Skin of body (tissue), 2 donors: ENCODE results near the gene FOSL1. TPM values are rescaled to one million over a fixed set of nuclear protein-coding genes. Genes with fewer than 3 reads are reported as not detected.

Experiments used
- DNase-seq: peaks from one replicate; lab custom pipeline; 2025; lab: John Stamatoyannopoulos, UW
- total RNA-seq: library from RNA; depleted of rRNA; stranded (reverse); fragments of >200 nt; gene quantifications from one replicate; pipeline ENCODE4 v1.2.3, GENCODE V29; 2014

The FOSL1 gene
- 10.6 TPM for total RNA-seq

DNA sequence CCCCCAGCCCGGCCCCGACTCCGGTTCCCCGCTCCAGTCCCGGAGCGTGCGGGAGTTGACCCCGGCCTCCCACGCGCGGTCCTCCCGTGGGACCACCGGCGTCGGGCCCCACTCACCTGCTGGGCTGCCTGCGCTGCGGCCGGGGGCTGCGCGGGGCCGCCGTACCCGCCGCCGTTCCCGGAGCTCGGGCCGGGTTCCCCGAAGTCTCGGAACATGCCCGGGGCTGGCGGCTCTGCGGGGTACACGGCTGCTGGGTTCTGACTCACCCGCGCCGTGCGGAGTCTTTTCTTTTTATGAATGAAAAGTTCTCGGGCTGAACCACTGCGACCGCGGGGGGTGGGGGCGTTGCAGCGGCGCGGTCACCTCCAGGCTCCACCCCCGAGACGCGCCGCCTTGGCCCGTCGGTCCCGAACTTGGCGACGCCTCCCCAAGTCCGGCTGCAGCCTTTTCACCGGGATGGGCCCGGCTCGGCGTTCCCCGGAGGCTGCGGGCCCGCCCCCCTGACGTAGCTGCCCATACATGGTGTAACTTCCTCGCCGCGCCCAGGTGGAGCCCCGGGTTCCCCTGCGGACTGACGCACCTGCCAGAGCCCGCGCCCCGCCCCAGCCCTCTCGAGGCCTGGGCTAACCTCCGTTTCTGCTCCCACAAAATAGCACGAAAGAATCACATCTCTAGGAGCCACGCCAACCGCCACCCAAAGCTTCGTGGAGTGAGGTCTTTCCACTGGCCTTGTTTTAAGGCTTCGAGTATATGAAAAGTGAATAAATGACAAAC, at the start of gene FOSL1:
FOSL1 (minus strand) TSS at position 264 of the 774 bp plus-strand sequence; CDS start at position 215, 49 bp downstream.
- no peak for DNase-seq

DNA sequence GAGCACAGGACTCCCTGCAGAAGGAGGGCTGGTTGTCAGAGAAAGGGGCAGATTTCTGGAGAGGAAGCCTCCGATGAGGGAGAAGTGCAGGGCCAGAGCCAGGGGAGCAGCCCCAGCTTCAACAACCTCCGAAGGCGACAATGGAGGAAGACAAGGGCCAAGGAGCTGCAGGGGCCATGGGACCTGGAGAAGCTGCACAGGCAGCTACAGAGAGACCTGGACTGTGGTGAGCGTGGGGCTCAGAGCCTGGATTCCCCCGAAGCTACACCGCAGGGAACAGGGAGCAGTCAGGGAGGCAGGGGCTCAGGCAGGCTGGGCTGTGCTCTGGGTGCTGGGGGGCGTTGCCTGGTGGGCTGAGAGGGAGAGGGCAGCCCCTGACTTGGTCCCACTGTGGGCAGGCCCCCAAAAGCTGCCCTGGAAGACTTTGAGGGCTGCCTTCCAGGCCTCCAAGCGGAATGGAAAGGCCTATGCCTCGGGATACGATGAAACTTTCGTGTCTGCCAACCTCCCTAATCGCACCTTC, 47.5 kb upstream of the FOSL1 start:
- DNase-seq, result no peak

DNA sequence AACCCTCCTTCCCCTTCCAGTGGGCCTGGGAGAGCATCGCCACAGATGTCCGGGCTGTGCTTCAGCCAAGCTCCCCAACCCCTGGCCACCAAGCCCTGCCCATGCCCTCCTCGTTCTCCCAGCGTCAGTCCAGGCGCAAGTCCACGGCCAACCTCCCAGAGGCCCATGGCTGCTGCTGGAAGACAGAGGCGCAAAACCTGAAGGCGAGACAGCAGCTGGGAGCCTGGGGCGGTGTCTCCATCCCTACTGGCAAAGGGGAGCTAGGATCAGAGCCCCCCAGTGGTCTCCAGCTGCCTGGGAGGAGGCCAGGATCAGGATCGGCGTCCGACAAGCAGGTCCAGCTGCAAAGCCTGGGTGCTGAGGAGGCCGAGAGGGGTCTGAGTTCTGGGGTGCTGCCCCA, 46.9 kb upstream of the FOSL1 start:
- DNase-seq, result no peak

DNA sequence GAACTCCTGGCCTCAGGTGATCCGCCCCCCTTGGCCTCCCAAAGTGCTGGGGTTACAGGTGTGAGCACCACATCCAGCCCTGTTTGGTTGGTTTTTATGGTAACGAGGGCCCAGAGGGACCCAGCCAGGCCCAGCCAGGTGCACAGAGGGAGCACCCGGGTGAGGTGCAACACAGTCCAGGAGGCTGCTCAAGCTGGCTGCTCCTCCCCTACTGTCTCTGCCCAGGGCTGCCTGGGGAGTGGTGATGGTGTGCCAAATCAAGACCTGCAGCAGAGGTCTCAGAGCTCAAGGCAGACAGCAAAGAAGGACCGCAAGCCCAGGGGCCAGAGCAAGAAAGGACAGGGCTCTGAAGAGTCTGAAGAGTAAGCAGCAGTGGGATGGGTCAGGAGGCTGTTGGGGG, 46.5 kb upstream of the FOSL1 start:
- DNase-seq, result no peak

DNA sequence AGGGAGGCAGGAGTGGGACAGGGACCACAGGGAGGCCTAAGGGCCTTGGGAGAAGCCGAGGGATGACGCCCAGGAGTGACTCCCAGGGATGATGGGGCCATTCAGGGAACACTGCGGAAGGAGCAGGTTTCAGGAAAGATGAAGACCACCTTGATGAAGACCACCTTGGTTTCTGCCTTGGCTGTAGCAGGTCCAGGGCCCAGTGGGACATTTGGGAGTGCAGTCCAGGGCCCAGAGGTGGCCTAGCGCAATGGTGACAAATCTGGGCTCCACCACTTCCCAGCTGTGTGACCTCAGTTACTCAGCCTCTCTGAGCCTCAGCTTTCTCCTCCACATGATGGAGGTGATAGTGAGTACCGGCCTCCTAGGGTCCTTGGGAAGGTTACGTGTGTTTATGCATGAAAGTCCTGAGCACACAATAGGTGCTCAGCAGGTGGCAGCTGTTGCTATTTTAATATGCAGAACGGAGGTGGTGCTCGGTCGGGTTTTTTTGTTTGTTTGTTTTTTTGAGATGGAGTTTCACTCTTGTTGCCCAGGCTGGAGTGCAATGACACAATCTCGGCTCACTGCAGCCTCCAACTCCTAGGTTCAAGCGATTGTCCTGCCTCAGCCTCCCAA, 45.9 kb upstream of the FOSL1 start:
- no peak for DNase-seq

DNA sequence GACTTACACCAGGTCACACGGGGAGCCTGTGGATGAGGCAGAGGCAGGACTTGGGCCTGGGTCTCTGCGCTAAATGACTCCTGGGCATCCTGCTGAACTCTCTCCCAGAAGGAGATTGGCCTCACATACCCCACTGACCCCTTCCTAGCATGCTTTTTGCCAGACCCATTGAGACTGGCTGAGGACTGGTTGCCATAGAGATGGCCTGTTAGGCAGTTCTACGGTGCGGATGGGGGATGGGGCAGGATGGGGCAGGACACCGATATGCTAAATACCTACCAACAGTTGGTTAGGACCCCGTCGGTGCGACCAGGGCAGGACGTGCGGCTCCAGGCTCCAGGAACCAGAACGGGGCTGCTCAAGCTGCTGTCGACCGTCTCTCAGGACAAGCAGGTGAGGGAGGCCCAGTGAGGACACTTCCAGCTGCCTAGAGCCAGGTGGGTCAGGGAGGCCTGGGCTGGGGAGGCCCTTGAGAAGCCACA, 45.3 kb upstream of the FOSL1 start, which contains the start of gene TSGA10IP:
TSGA10IP (plus strand) TSS at position 51 of the 482 bp plus-strand sequence; CDS start at position 247, 196 bp downstream.
- no peak for DNase-seq

DNA sequence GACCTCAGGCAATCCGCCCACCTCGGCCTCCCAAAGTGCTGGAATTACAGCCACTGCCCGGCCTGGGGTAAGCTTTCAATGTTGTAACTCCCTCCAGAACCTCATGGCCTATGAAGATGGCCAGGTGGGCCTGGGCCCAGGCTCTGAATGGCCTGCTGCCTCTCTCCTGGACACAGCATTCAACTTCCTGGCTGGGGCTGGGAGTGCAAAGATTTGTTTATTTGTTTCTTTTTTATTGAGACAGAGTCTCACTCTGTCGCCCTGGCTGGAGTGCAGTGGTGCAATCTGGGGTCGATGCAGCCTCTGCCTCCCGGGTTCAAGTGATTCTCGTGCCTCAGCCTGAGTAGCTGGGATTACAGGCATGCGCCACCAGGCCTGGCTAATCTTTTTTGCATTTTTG, 44.6 kb upstream of the FOSL1 start:
- DNase-seq, result no peak

DNA sequence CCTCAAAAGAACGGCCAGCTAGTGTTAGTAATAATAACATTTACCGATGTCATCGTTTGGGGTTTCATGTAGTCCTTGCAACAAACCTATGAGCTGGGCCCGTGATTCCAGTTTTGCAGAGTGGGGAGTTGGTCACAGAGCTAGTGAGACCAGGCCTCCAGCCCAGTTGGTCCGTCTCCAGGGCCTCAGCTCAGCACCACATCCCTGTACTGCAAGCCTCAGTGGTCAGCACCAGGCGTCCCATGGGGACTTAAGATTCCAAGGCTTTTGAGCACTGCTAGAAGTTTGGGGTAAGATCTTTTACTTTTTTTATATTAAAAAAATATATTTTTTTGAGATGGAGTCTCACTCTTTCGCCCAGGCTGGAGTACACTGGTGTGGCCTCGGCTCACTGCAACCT, 44.0 kb upstream of the FOSL1 start:
- no peak for DNase-seq

DNA sequence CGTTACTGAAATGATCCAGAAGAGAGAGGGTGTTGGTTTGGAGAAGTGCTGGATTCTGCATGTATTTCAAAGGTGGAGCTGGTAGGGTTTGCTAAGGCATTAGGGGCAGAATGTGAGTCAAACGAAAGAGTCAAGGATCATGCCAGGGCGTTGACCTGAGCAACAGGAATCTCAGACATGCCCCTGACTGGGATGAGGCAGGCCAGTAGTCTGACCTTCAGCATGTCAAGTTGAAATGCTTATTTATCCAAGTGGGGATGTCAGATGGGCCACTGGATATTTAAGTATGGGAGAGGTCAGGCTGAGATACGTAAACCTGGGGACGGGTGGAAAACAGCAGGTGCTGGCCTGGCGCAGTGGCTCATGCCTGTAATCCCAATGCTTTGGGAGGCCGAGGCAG, 42.3 kb upstream of the FOSL1 start:
- no peak for DNase-seq

DNA sequence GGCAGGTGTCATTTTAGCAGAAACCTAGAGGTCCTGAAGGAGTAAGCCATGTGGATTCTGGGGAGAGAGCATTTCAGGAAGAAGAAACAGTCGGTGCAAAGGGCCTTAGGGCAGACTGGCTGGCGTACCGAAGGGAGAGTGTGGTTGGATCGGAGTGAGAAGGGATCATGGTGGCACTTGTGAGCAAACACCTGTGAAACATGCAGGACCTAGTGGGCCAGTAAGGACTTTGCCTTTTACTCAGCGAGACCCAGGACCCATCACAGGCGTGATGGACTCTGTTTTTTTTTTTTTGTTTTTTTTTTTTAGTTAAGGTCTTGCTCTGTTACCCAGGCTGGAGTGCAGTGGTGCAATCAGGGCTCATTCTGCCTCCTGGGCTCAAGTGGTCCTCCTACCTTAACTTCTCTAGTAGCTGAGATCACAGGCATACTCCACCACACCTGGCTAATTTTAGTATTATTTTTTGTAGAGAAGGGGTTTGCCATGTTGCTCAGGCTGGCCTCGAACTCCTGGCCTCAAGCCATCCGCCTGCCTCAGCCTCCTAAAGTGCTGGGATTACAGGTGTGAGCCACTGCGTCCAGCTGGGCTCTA, 41.6 kb upstream of the FOSL1 start:
- no peak for DNase-seq

DNA sequence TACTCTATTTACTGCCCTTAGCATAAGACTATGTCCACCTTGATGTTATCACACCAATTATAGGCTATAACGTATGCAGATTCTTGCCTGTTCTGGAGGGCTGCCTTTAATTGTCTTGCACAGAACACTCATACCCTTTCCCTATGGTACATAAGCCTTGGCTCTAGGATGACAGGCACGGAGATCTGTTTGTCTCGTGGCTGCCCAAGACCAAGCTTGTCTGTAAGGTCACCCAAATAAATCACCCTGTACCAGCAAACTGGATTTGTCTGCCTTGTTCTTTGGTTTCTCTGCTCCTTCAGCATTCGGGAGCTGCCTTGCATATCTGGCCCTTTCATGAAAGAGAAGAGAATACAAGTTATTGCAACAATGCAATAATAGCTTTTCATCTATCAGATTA, 37.6 kb upstream of the FOSL1 start:
- DNase-seq, result no peak

DNA sequence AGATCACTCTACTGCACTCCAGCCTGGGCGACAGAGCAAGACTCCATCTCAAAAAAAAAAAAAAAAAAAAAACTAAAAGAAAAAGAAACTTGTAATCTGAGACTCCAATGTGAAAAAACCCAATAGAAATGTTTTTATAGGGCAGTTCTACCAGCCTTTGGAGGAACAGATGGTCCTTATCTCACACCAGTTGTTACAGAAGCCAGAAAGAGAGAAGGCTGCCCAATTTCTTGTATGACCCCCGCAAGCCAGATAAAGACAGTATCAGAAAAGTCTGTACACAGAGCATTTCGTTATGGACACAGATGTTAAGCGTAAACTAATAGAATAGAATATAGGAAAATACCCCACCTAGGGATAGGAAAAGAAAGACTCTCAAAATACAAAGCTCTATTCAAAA, 33.8 kb upstream of the FOSL1 start:
- no peak for DNase-seq

DNA sequence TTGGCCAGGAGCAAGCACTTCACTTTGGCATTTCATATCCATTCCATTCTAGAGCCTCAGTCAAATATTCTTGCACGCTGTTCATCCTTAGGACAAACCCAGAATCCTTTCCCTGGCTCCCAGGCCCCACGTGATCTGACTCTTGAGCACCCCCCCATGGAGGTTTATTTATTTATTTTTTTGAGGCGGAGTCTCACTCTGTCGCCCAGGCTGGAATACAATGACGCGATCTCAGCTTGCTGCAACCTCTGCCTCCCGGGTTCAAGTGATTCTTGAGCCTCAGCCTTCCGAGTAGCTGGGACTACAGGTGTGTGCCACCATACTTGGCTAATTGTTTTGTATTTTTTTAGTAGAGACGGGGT, 32.4 kb upstream of the FOSL1 start:
- no peak for DNase-seq

DNA sequence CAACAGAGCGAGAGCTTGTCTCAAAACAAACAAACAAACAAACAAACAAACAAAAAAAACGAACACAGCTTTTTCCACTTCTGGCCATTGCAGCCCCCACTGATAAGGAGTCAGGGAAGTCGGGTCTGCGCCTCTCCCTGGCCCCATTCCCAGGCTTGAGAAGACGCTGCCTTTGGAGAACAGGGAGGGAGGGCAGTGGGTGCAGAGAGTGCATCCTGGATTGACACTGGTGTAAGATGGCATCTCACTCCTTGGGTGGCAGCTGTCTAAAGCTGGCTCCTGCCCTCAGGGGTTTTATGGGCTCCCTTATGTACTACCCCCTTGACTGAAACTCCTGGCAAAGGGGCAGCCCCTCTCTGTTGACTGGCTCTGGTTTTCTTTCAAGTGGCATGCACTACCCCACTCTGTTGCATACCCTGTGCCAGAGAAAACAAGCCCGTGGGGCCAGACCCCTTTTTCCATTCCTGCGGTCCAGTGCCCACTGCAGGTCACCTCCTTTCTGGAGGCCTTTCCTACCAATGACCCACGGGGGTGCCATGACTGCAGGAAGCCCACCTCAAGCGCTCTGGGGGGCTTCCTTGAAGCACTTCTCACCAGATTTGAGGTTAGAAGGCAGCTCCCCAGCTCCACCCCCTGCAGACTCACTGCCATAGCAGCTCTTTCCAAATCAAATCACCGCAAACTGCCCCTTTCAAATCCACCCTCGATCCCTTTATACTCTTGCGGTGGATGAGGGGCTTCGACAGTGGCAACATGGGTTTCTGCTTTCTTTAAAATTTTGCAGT, 31.8 kb upstream of the FOSL1 start:
- no peak for DNase-seq

DNA sequence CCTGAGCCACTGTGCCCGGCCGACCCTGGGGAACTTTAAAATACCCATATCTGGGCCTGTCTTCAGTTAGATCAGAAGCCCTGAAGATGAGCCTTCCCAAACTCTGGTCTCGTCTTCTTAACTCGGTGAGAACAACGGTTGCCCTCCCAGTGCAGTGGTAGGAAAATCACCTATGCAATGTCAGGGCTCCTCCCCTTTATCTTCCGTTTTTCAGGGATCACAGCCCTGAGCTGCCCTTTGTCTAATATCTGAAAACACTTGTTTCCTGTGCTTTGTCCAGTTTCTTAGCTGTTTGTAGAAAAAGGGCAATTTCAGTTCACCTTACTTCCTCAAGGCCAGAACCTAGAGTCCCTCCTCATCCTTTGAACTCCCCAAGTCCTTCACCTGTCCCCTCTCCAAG, 28.5 kb upstream of the FOSL1 start:
- no peak for DNase-seq

DNA sequence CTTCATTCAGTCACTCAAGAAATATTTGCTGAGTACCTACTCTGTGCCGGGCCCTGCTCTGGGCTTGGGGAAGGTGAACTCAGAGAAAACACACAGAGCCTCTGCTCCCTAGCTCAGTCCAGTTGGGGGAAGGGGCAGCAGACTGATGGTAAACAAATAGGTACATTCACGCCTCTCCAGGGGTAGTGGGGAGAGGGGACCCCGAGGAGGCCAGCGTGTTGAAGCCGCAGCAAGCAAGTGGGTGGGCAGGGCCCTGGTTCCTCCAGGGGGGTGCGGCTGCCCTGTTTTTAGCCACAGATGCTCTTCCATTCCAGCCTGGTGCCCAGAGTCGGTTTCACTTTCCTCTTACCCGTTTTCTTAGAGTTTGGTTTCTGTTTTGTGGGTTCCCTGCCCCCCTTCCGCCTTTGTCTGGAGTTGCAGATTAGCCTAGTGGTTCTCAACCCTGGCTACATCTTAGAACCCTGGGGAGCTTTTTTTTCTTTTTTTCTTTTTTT, 27.8 kb upstream of the FOSL1 start:
- no peak for DNase-seq

DNA sequence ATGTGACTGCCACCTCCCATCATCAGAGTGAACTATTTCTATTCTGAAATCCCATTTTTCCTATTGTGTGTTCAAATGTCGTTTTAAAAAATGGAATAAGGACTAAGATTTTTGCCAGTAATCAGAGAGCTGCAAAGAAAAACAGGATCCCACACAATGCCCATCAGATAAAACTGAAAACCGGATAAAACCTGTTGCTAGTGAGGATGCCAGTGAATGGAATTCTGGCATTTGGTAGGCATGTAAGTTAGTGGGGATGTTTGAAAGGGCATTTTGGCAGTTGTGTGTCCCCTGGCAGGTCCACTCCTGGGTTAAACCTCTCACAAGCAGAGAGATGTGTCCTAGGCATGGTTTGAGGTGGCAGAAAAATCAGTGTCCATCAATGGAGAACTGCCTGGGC, 25.2 kb upstream of the FOSL1 start:
- no peak for DNase-seq

DNA sequence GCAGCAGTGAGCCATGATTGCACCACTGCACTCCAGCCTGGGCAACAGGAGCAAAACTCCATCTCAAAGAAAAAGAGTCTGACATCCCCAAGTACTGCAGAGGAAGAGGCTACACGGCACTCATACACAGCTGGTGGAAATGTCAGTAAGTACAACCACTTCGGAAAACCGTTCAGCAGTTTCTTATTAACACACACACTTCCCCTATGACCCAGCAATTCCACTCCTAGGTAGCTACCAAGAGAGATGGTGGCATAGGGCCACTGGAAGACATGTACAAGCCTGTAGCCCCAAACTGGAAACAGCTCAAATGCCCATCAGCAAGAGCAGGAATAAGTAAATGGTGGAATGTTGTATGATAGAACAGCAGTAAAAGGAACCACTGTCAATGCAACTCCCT, 22.4 kb upstream of the FOSL1 start:
- no peak for DNase-seq

DNA sequence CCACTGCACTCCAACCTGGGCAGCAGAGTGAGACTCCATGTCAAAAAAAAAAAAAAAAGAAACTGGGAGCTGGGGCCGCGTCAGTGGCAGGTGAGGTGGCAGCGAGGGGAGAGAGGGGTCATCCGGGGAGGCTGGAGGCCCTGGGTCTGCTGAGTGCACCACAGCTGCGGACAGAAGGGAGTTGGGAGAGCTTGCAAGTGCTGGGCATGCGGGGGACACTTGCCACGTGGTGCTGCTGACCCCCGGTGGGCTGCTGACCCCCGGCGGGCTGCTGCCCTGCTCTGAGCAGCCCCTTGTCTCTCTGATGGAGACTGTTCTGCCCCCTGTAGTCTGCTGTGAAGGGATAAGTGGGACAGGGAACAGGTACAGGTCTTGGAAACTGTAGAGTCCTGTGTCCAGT, 21.7 kb upstream of the FOSL1 start:
- no peak for DNase-seq

DNA sequence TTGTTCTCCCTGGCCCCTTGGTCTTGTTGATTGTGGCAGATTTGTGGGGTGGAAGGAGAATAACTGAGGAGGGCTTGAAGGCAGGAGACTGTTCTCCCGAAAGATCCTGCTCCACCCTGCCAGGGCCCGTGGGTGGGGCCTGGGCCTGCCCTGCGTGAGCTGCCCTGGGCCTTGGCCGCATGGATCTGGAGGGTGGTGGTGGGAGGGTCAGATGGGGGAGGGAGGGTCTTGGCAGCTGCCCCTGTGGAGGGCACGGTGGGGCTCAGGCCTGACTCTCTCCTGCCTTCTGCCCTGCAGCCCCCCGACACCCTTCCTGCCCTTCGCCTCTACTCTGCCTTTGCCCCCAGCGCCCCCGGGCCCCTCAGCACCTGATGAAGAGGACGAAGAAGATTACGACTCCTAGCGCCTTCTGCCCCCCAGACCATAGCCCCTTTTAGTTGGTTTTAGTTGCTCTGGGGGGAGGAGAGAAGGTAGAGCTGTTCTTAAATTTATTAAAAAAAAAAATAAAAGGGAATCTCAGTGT, 20.9 kb upstream of the FOSL1 start:
- no peak for DNase-seq

DNA sequence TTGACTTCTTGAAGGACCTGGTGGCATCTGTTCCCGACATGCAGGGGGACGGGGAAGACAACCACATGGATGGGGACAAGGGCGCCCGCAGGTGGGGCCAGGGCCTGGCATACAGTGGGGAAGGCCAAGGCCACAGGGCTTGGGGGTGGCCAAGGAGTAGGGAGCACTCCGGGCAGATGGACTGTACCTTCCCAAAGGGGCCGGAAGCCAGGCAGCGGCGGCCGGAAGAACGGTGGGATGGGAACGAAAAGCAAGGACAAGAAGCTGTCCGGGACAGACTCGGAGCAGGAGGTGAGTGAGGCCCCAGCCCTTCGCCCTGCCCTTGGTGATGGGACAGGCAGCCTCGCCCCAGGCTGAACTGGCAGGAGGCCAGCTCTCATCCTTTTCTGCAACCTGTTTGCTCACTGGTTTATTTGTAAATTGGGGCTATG, 20.2 kb upstream of the FOSL1 start:
- no peak for DNase-seq
